WTC11 (cell line): ENCODE results near the gene PDE5A.

Source experiments
- CBFB ChIP-seq: sonication (generic); formaldehyde crosslinking; IDR thresholded peaks from 2 replicates; pipeline ENCODE4 v1.8.1; 2022; ENCODE audit warnings: mild to moderate bottlenecking, low read depth, missing genetic modification reagents
- CREM ChIP-seq: sonication (generic); formaldehyde crosslinking; IDR thresholded peaks from 2 replicates; pipeline ENCODE4 v1.8.1; 2022; ENCODE audit warnings: mild to moderate bottlenecking, missing genetic modification reagents, moderate library complexity
- CTCF ChIP-seq: fragments of 200-600 bp; IDR thresholded peaks from 2 replicates; pipeline ENCODE4 v1.8.0; 2022; ENCODE audit warnings: antibody characterized with exemption
- JAZF1 ChIP-seq: fragments of 250-450 bp; sonication (Bioruptor Pico); IDR thresholded peaks from 2 replicates; pipeline ENCODE4 v1.9.0; 2021; ENCODE audit warnings: moderate library complexity, mild to moderate bottlenecking, inconsistent platforms
- NFATC4 ChIP-seq: fragments of 250-450 bp; sonication (Bioruptor Pico); IDR thresholded peaks from 2 replicates; pipeline ENCODE4 v1.9.0; 2021; ENCODE audit warnings: mild to moderate bottlenecking
- TCF7 ChIP-seq: sonication (generic); formaldehyde crosslinking; IDR thresholded peaks from 2 replicates; pipeline ENCODE4 v1.8.0; 2022; ENCODE audit warnings: mild to moderate bottlenecking, low read depth, missing genetic modification reagents, moderate library complexity
- USF2 ChIP-seq: sonication (generic); formaldehyde crosslinking; IDR thresholded peaks from 2 replicates; pipeline ENCODE4 v1.8.1; 2023; ENCODE audit warnings: mild to moderate bottlenecking, missing genetic modification reagents, moderate library complexity
- ZNF138 ChIP-seq: sonication (generic); formaldehyde crosslinking; conservative IDR thresholded peaks from 2 replicates; pipeline ENCODE4 v1.8.1; 2022; ENCODE audit warnings: mild to moderate bottlenecking, moderate library complexity, missing genetic modification reagents
- TF ChIP-seq, protein P1 (sequence below): sonication (generic); formaldehyde crosslinking; IDR thresholded peaks from 2 replicates; pipeline ENCODE4 v1.8.1; 2022; ENCODE audit warnings: low read depth, missing genetic modification reagents, borderline replicate concordance
- TF ChIP-seq, protein P2 (sequence below): sonication (generic); formaldehyde crosslinking; IDR thresholded peaks from 2 replicates; pipeline ENCODE4 v1.8.1; 2022; ENCODE audit warnings: low read depth, mild to moderate bottlenecking, moderate library complexity, missing genetic modification reagents, borderline replicate concordance
- TF ChIP-seq, protein P3 (sequence below): sonication (generic); formaldehyde crosslinking; IDR thresholded peaks from 2 replicates; pipeline ENCODE4 v1.8.1; 2022; ENCODE audit warnings: mild to moderate bottlenecking, missing genetic modification reagents, moderate library complexity, borderline replicate concordance

GRCh38 chr4:119632216-119632615 is 3.6 kb upstream of the PDE5A start:
- no peak for TF ChIP-seq CTCF
- no peak for TF ChIP-seq NFATC4 (CRISPR knock-in tag)
- TF ChIP-seq, protein P1, sequence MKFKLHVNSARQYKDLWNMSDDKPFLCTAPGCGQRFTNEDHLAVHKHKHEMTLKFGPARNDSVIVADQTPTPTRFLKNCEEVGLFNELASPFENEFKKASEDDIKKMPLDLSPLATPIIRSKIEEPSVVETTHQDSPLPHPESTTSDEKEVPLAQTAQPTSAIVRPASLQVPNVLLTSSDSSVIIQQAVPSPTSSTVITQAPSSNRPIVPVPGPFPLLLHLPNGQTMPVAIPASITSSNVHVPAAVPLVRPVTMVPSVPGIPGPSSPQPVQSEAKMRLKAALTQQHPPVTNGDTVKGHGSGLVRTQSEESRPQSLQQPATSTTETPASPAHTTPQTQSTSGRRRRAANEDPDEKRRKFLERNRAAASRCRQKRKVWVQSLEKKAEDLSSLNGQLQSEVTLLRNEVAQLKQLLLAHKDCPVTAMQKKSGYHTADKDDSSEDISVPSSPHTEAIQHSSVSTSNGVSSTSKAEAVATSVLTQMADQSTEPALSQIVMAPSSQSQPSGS = no peak
- no peak for TF ChIP-seq TCF7 (CRISPR knock-in tag)
- TF ChIP-seq, protein P2, sequence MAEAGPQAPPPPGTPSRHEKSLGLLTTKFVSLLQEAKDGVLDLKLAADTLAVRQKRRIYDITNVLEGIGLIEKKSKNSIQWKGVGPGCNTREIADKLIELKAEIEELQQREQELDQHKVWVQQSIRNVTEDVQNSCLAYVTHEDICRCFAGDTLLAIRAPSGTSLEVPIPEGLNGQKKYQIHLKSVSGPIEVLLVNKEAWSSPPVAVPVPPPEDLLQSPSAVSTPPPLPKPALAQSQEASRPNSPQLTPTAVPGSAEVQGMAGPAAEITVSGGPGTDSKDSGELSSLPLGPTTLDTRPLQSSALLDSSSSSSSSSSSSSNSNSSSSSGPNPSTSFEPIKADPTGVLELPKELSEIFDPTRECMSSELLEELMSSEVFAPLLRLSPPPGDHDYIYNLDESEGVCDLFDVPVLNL = no peak
- TF ChIP-seq, protein P3, sequence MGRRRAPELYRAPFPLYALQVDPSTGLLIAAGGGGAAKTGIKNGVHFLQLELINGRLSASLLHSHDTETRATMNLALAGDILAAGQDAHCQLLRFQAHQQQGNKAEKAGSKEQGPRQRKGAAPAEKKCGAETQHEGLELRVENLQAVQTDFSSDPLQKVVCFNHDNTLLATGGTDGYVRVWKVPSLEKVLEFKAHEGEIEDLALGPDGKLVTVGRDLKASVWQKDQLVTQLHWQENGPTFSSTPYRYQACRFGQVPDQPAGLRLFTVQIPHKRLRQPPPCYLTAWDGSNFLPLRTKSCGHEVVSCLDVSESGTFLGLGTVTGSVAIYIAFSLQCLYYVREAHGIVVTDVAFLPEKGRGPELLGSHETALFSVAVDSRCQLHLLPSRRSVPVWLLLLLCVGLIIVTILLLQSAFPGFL (CRISPR knock-in tag) = no peak
- no peak for TF ChIP-seq CBFB (CRISPR knock-in tag)
- no peak for TF ChIP-seq CREM (CRISPR knock-in tag)
- no peak for TF ChIP-seq ZNF138 (CRISPR knock-in tag)
- TF ChIP-seq JAZF1 (CRISPR knock-in tag) = no peak
- no peak for TF ChIP-seq USF2 (CRISPR knock-in tag)
